K562 (cell line): Measurements from ENCODE around the gene PRKG1. TPM values are rescaled to one million over a fixed set of nuclear protein-coding genes. Genes with fewer than 3 reads are reported as not detected.

Source experiments
- ATAC-seq: fragments of 200-7000 bp; cut with Tn5 transposase; 3 replicates; pipeline ENCODE4 v1.9.1; 2020; ENCODE audit warnings: moderate library complexity
- BruUV-seq: library from RNA; stranded (reverse); fragments of 400-500 nt; replicated peaks from 2 replicates; lab custom pipeline; 2021; lab: Mats Ljungman, UMichigan
- CTCF ChIA-PET: fragments of 300-600 bp; formaldehyde crosslinking; extraction: SDS; loops from one replicate; lab custom pipeline; 2021; ENCODE audit warnings: low intra/inter-chr PET ratio; lab: Yijun Ruan, JAX
- POLR2A ChIA-PET: fragments of 300-600, 350-650 bp; sonication (Branson Sonifier 250); formaldehyde crosslinking; extraction: SDS; loops from one replicate; lab custom pipeline; 2021; ENCODE audit warnings: antibody characterized with exemption, inconsistent platforms; lab: Yijun Ruan, JAX
- DNase-seq, 4 experiments: peaks; one replicate each; pipeline versions ENCODE4 v3.0.0 to v3.0.0-alpha.2; 2011 to 2018; ENCODE audit warnings: low spot score in 3 of 4, mixed read lengths in 3 of 4; ENCODE audit errors: extremely low read depth in 1 of 4
- FAIRE-seq: peaks from 2 replicates; lab custom pipeline; 2011; peaks lifted over from hg19 to GRCh38; lab: Jason Lieb, UNC
- H2AFZ ChIP-seq: 2 replicates; pipeline ENCODE4 v1.6.0; 2011; ENCODE audit warnings: low read depth, low read length, control low read depth, inconsistent platforms
- H3K27ac ChIP-seq: fragments of 200-600 bp; 3 replicates; pipeline ENCODE4 v1.8.0; 2011; ENCODE audit warnings: low read depth, mild to moderate bottlenecking, control low read depth, inconsistent platforms, low read length, moderate library complexity, mixed read lengths; ENCODE audit errors: extremely low read depth
- H3K27me3 ChIP-seq, 2 experiments: fragments of 300-600 bp in 1 of 2; 2 replicates in 1 of 2; 3 replicates in 1 of 2; pipeline versions ENCODE4 v1.6.0 to v1.8.0; 2011; ENCODE audit warnings: inconsistent platforms in 2 of 2, low read length in 2 of 2, mild to moderate bottlenecking in 1 of 2, mixed read lengths in 1 of 2, moderate library complexity in 1 of 2; ENCODE audit not compliant: control insufficient read depth in 2 of 2, insufficient read depth in 2 of 2
- H3K36me3 ChIP-seq: fragments of 300-600 bp; 3 replicates; pipeline ENCODE4 v1.8.0; 2011; ENCODE audit warnings: mild to moderate bottlenecking, low read length, inconsistent platforms; ENCODE audit not compliant: control insufficient read depth, insufficient read depth
- H3K4me1 ChIP-seq, 2 experiments: fragments of 200-600 bp in 1 of 2; replicated peaks in 1 of 2; 2 replicates in 1 of 2; 3 replicates in 1 of 2; pipeline versions ENCODE4 v1.5.1 to v1.8.0; 2011; ENCODE audit warnings: inconsistent platforms in 2 of 2, low read length in 2 of 2, mild to moderate bottlenecking in 1 of 2, mixed read lengths in 1 of 2, moderate library complexity in 1 of 2; ENCODE audit not compliant: control insufficient read depth in 2 of 2, insufficient read depth in 2 of 2
- H3K4me2 ChIP-seq: 2 replicates; pipeline ENCODE4 v1.6.1; 2011; ENCODE audit warnings: low read length, control low read depth, inconsistent platforms, mixed read lengths; ENCODE audit not compliant: insufficient read depth
- H3K4me3 ChIP-seq: fragments of 200-600 bp; sonication (generic), shearing (Covaris generic); 2 replicates; pipeline ENCODE4 v1.5.1; 2016; ENCODE audit warnings: control low read depth, inconsistent platforms
- H3K79me2 ChIP-seq: fragments of 200-600 bp; 3 replicates; pipeline ENCODE4 v1.8.0; 2011; ENCODE audit warnings: low read length, inconsistent platforms; ENCODE audit not compliant: control insufficient read depth, insufficient read depth
- H3K9ac ChIP-seq, 2 experiments: 2 replicates each; pipeline versions ENCODE4 v1.6.0 to v1.6.1; 2011; ENCODE audit warnings: low read depth in 2 of 2, low read length in 2 of 2, control low read depth in 1 of 2, inconsistent platforms in 1 of 2, mild to moderate bottlenecking in 1 of 2, mixed read lengths in 1 of 2; ENCODE audit not compliant: insufficient read depth in 1 of 2
- H3K9me1 ChIP-seq: one replicate; pipeline ENCODE4 v1.6.0; 2011; ENCODE audit warnings: inconsistent platforms, mild to moderate bottlenecking, low read length, moderate library complexity; ENCODE audit not compliant: control insufficient read depth, insufficient read depth
- H3K9me3 ChIP-seq: replicated peaks from 2 replicates; pipeline ENCODE4 v1.5.1; 2011; ENCODE audit warnings: low read depth, low read length, inconsistent platforms; ENCODE audit not compliant: control insufficient read depth, insufficient read depth
- H4K20me1 ChIP-seq: replicated peaks from 2 replicates; pipeline ENCODE4 v1.6.1; 2011; ENCODE audit warnings: low read length, inconsistent platforms, mixed read lengths; ENCODE audit not compliant: control insufficient read depth, insufficient read depth
- ASH1L ChIP-seq: fragments of 450-650 bp; IDR thresholded peaks from 2 replicates; pipeline ENCODE4 v1.6.1; 2018; ENCODE audit warnings: borderline replicate concordance, mild to moderate bottlenecking, low read depth; ENCODE audit not compliant: partially characterized antibody
- CBX8 ChIP-seq: fragments of 200-600 bp; sonication (generic); IDR thresholded peaks from 2 replicates; pipeline ENCODE4 v1.6.1; 2012; ENCODE audit warnings: borderline replicate concordance, mixed run types, low read depth, mild to moderate bottlenecking, moderate library complexity, mixed read lengths, low read length, control low read depth, inconsistent platforms; ENCODE audit not compliant: poor library complexity, severe bottlenecking; ENCODE audit errors: extremely low read depth
- CCNT2 ChIP-seq: IDR thresholded peaks from 2 replicates; pipeline ENCODE4 v1.6.1; 2011; ENCODE audit warnings: borderline replicate concordance, low read depth, mild to moderate bottlenecking, moderate library complexity, mixed read lengths, low read length; ENCODE audit not compliant: insufficient read length; ENCODE audit errors: extremely low read depth
- DPF2 ChIP-seq: fragments of 450-650 bp; IDR thresholded peaks from 2 replicates; pipeline ENCODE4 v1.6.1; 2016
- GTF2E2 ChIP-seq: fragments of 200-800 bp; sonication (Bioruptor generic); IDR thresholded peaks from 2 replicates; pipeline ENCODE4 v1.6.1; 2016; ENCODE audit warnings: missing genetic modification characterization, missing compliant biosample characterization
- MYBL2 ChIP-seq, 2 experiments: fragments of 450-650 bp in 1 of 2; sonication (generic) in 1 of 2; formaldehyde crosslinking in 1 of 2; IDR thresholded peaks; 2 replicates each; pipeline versions ENCODE4 v1.6.1 to v1.8.1; 2017 to 2022; ENCODE audit warnings: borderline replicate concordance in 1 of 2, inconsistent platforms in 1 of 2, low read depth in 1 of 2, mild to moderate bottlenecking in 1 of 2, missing genetic modification reagents in 1 of 2, moderate library complexity in 1 of 2
- NCOA1 ChIP-seq: fragments of 450-650 bp; IDR thresholded peaks from 2 replicates; pipeline ENCODE4 v1.6.1; 2016; ENCODE audit warnings: low read depth
- NCOA2 ChIP-seq, 2 experiments: fragments of 450-650 bp; IDR thresholded peaks; 2 replicates each; pipeline ENCODE4 v1.6.1; 2018; ENCODE audit warnings: mild to moderate bottlenecking in 2 of 2, moderate library complexity in 1 of 2; ENCODE audit not compliant: partially characterized antibody in 2 of 2
- SRSF3 ChIP-seq: fragments of 200-400 bp; formaldehyde crosslinking; IDR thresholded peaks from 2 replicates; pipeline ENCODE4 v1.6.1; 2016; ENCODE audit warnings: mild to moderate bottlenecking, low read length, moderate library complexity; ENCODE audit not compliant: insufficient read depth
- ZNF354B ChIP-seq: fragments of 250-450 bp; sonication (Bioruptor Pico); IDR thresholded peaks from 2 replicates; pipeline ENCODE4 v1.4.0; 2020
- ZNF696 ChIP-seq: fragments of 250-450 bp; sonication (Bioruptor Pico); conservative IDR thresholded peaks from 2 replicates; pipeline ENCODE4 v1.4.0; 2020; ENCODE audit warnings: mild to moderate bottlenecking, moderate library complexity
- ZNF778 ChIP-seq: fragments of 450-650 bp; formaldehyde crosslinking; IDR thresholded peaks from 2 replicates; pipeline ENCODE4 v1.4.0; 2020; ENCODE audit warnings: mild to moderate bottlenecking, moderate library complexity
- WGBS: fragments of 100-300 bp; shearing (Covaris generic); methylation state at CpG from one replicate; pipeline ENCODE4 v1.1.6; 2016; ENCODE audit warnings: low coverage, mixed read lengths; ENCODE audit not compliant: insufficient coverage; ENCODE audit errors: missing lambda C conversion rate; 5-methylcytosine and 5-hydroxymethylcytosine counted together
- in situ Hi-C: fragments of 300-500 bp; cut with MboI; formaldehyde crosslinking; loops from 4 replicates; pipeline ENCODE4 v1.15.0; 2018; ENCODE audit warnings: inconsistent platforms, mixed read lengths
- intact Hi-C: fragments of 100-400 bp; cut with micrococcal nuclease; formaldehyde crosslinking; loops from 2 replicates; pipeline ENCODE4 v1.14.2; 2022
- polyA plus RNA-seq, 8 experiments: library from polyadenylated mRNA; depleted of rRNA in 4 of 8; stranded (reverse) in 5 of 8; unstranded in 3 of 8; fragments of >200 nt; fragmentation: Nextera tagmentation in 2 of 8; fragmentation: Illumina TruSeq in 1 of 8; extraction: Ambion mirVana in 2 of 8; extraction: Trizol in 1 of 8; gene quantifications; 2 replicates each; pipeline versions ENCODE4 v1.2.1 to v1.2.3, GENCODE V29; 2011 to 2014; ENCODE audit warnings: inconsistent platforms in 1 of 8, missing spikeins in 1 of 8
- total RNA-seq, 7 experiments: library from RNA; depleted of rRNA in 6 of 7; stranded (reverse); fragments of >200 nt in 6 of 7; fragmentation: Illumina TruSeq in 2 of 7; extraction: Trizol in 2 of 7; gene quantifications; 2 replicates each; pipeline versions ENCODE4 v1.2.1 to v1.2.3, GENCODE V29; 2011 to 2021; ENCODE audit warnings: low replicate concordance in 1 of 7

The PRKG1 gene
- total and polyA plus RNA-seq, 9 of the 15 experiments (the other 6 are each of a cell fraction or from before 2014, with no cell fraction given), result 0.22 TPM; not detected in 8

- no peak for TF ChIP-seq ASH1L
- no peak for TF ChIP-seq ZNF778 (CRISPR knock-in tag)
- TF ChIP-seq ZNF354B (CRISPR knock-in tag), result no peak
- no peak for TF ChIP-seq MYBL2 (IDR thresholded peaks at IDR 0.05; ENCODE audit: low read depth)
- no peak for TF ChIP-seq MYBL2 (CRISPR knock-in tag; IDR thresholded peaks at IDR 0.05; ENCODE audit: borderline replicate concordance)
- no peak for TF ChIP-seq GTF2E2
- no peak for TF ChIP-seq CCNT2
- no peak for TF ChIP-seq SRSF3
- no peak for TF ChIP-seq DPF2
- TF ChIP-seq NCOA2 (IDR thresholded peaks at IDR 0.05; ENCODE audit: partially characterized antibody in 2 of 2), result no peak
Observed at GRCh38 chr10:51789118-51789517, 714.8 kb downstream of the PRKG1 start (continued).

DNA sequence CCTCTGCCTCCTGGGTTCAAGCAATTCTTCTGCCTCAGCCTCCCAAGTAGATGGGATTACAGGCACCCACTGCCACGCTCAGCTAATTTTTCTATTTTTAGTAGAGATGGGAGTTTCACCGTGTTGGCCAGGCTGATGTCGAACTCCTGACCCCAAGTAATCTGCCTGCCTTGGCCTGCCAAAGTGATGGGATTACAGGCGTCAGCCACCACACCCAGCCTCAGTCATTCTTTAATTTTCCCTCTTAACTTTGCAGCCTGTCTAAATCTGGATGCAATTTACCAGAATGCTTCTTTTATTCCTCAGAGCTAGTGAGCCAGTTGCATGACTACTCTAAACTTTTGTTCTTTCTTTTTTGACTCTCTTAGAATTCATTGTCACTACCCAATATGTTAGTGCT is 715.6 kb downstream of the PRKG1 start:
- no peaks in the 10 kb centered on the region for H3K9me3 ChIP-seq
- ATAC-seq (no peak), DNase-seq (no peak), FAIRE-seq (no peak)
- no peak overlapping the region for H3K9ac ChIP-seq
- 0% methylated on average over 4 of the region's 4 CpGs for WGBS
- no peak overlapping the region for H3K4me3 ChIP-seq
- H3K79me2 ChIP-seq, result no peaks in the 10 kb centered on the region
- intact Hi-C loops, result no loop called here
- no peak overlapping the region for H2AFZ ChIP-seq
- H3K27me3 ChIP-seq, result no peaks in the 10 kb centered on the region
- in situ Hi-C loops, result no loop called here
- no peaks in the 10 kb centered on the region for H3K4me1 ChIP-seq
- H4K20me1 ChIP-seq, result no peaks in the 10 kb centered on the region
- no peak overlapping the region for H3K27ac ChIP-seq
- H3K4me2 ChIP-seq, result no peak overlapping the region
- no peaks in the 10 kb centered on the region for H3K9me1 ChIP-seq
- BruUV-seq, result no TSS peak
- TF ChIP-seq NCOA1, result no peak
- TF ChIP-seq CBX8, result no peak
- no peak for TF ChIP-seq ZNF696 (CRISPR knock-in tag)
- ChIA-PET POLR2A (no interaction called here), CTCF (no interaction called here)
- no peaks in the 10 kb centered on the region for H3K36me3 ChIP-seq
